ENCODE data around the gene SLC25A34.

DNA sequence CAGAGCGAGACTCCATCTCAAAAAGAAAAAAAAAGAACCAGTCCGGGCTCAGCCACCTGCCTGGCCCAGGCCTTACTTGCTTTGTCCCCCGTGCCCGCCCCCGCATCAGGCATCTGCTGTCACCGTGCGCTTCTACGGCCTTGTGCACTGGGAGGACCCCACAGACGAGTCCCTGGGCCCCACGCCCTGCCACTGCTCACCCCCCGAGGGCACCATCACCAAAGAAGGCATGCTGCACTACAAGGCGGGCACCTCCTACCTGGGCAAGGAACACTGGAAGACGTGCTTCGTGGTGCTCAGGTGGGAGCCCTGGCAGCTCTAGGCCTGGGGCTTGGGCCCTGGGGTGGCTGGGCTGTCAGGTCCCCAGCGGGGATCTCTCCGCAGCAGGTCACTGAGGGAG, 5.6 kb upstream of the SLC25A34 start:
- TF ChIP-seq EZH2phosphoT487 (IDR thresholded peaks at IDR 0.05; ENCODE audit: low read depth) = no peak
- TF ChIP-seq, protein P1, sequence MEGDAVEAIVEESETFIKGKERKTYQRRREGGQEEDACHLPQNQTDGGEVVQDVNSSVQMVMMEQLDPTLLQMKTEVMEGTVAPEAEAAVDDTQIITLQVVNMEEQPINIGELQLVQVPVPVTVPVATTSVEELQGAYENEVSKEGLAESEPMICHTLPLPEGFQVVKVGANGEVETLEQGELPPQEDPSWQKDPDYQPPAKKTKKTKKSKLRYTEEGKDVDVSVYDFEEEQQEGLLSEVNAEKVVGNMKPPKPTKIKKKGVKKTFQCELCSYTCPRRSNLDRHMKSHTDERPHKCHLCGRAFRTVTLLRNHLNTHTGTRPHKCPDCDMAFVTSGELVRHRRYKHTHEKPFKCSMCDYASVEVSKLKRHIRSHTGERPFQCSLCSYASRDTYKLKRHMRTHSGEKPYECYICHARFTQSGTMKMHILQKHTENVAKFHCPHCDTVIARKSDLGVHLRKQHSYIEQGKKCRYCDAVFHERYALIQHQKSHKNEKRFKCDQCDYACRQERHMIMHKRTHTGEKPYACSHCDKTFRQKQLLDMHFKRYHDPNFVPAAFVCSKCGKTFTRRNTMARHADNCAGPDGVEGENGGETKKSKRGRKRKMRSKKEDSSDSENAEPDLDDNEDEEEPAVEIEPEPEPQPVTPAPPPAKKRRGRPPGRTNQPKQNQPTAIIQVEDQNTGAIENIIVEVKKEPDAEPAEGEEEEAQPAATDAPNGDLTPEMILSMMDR (IDR thresholded peaks at IDR 0.05; ENCODE audit: low read depth, low read length) = no peak
